HG03097 (cell line): ENCODE measurements around the gene HIC1.

Experiments used
- ATAC-seq: cut with Tn5 transposase; IDR thresholded peaks from one replicate; pipeline ENCODE4 v1.9.1; 2021; ENCODE audit not compliant: unreplicated experiment, low FRiP score

HIC1 gene

DNA sequence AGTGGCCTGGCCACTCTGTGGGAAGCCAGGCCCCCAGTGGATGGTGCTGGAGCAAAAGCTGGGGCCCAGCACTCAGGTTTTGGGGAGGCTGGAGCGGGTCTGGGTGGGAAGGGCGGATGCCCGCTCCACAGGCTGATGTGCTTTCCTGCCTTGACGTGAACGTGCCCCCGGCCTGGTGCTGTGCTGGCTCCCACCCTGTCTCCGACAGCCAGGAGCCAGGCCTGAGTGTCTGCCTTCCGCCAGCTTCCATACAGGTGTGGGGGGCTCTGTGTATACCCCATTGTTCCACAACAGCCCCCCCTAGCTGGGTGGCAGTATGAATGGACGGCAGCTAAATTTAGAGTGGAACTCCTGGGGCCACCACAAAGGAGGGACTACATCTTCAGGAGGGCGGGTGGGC, 20.0 kb downstream of the HIC1 start:
- no peak for ATAC-seq

DNA sequence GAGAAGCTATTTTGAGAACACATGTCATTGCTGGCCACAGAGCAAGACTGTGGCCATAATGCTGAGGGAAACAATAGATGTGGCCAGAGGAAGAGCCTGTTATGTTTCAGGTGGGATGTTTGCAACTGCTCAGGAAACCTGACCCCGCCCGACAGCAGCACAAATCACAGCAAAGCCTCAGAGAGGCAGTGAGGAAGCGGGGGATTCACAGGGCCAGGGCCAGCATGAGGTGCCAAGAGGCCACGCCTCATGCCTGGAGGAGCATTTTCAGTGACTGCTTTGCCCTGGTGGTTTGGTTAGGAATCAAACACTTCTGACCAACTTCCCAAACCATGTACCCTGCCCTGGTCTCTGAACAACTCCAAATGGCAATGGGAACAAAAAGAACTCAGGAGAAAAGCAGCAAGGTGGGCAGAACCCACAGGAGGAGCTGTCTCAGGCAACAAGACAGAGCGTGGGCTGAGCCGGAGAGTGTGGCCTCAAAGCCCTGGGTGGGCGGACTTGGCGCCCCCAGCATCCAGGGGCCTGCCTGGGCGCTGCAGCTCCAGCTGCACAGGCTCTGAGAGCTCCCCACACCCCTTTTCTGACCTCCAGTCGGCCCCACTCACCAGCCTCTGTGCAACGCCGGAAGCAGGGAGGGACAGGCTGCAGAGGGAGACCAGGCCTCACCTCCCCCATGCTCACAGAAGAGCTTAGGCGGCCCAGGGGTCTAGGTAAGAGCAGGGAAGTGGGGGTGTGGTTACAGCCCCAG, 20.6 kb downstream of the HIC1 start:
- no peak for ATAC-seq

DNA sequence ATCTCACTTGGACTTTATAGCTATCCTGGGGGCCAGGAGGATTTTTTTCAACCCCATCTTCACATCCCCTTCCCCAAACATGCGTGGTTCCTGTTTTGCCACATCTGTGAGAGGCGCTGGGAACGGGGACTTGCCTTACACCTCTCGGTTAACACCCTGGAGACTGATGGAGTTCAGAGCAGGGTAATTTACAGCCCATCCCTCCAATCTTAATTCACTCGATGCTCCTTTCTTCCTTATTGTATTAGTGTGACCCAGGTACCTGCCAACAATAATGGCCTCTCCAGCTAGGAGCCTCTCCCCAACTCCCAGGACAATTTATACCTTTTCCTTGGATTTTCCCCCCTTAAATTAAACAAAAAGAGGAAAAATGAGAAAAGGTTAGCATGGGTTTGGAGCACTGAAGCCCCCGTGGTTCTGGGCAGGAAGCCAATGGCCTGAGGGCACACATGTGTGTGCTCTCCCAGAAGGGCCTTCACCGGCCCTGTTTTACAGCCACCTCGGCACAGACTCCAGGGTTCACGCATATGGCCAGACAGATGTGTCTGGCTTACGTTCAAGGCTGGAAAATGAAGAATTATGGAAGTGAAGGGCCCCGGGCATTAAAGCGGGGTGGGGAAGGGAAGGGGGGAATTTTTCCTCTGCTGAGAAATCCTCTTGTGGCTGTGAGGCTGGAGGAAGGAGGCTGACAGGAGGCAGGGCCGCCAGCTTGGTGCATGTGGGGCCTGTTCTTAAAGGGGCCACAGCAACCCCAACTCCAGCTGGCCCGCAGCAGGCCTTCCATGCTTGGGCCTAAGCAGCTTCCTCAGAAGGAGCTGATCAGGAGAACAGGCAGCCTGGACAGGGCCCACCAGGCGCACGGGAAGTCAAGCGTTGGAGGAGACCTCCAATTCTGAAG, 21.4 kb downstream of the HIC1 start:
- ATAC-seq = no peak

DNA sequence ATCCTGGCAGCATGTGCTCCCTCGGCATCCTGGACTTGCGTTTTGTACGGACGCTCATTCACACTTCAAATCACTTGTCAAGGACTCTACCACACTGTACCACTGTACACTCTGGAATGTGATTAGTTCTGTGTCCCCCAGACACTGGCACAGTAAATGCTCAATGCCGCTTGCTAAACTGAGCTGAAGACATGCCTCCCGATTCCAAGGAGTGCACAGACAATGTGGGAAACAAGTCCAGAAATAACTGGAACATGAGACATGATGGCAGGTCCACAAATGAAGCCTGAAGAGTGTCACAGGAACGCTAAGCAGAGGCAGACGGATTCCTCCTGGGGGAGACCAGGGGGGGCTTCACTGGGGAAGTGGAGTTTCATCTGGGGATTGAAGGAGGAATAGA, 22.1 kb downstream of the HIC1 start:
- no peak for ATAC-seq

DNA sequence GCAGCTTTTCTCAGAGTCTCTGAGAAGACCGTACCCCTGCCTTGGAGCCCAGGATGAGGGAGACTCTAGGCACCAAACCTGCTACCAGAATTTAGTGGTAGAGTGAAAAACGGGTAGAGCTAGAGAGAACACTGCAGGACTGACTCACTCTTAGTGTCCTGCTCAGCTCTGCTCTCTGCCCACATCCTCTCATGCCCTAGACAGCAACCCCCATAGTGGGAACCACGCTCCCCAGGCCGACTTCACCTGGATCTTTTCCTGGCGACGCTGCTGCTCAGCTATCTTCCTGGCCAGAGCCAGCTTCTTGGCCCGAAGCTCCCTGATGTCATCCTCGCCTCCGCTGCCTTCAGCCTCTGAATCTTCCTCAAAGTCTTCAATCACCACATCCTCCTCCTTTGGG, 26.7 kb downstream of the HIC1 start:
- no peak for ATAC-seq

DNA sequence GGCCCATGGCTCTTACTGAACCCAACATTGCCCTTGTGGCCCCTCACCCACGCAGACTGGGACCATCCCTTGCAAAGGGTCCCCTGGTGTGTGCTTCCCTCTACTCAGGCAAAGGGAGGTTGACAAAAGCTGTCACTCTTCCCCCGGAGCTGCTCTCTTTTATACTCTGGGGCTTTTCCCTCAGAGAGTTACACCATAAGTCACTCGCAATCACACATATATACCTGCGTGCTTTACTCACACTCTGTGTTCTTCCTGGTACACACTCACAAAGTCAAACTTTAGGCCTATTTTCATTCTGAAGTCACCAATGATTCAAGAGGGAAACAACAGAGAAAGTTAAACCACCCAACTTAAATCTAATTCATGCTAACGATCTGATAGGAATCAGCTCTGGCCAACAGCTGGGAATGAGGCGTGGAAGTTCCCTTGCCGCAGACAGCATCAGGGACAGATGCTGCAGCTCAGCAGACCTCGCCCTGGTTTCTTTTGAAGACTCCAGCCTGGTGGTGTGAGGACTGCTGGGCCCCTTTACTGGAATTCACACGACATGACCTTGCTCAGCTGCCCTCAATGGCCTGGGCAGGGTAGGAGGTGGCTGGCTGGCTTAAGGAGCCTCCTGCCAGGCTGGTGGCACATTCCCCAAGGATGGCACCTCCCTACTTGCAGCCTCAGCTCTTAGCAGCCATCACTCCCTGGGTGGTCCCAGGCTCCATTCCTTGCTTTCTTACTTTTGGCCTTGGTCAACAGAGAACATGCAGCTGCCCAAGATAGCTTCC, 27.3 kb downstream of the HIC1 start:
- ATAC-seq = no peak

DNA sequence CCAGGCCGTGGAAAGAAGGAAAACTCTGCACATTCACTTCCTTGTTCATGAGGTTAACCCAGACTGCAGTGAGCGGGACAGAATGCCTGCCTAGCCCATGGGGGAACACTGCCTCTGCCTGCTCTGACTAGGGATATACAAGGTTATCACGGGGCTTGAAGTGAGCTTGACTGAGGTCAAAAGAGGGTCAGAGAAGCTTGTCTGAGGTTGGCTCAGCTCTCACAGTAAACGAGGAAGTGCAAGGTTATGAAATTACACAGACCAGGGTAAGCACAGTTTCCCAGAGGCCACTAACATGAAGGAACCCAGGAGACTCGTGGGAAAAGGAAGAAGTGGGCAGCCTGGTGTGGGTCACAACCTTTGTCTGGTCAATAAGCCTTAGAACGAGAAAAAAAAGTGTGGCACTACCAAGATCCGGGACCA, 28.7 kb downstream of the HIC1 start:
- no peak for ATAC-seq

DNA sequence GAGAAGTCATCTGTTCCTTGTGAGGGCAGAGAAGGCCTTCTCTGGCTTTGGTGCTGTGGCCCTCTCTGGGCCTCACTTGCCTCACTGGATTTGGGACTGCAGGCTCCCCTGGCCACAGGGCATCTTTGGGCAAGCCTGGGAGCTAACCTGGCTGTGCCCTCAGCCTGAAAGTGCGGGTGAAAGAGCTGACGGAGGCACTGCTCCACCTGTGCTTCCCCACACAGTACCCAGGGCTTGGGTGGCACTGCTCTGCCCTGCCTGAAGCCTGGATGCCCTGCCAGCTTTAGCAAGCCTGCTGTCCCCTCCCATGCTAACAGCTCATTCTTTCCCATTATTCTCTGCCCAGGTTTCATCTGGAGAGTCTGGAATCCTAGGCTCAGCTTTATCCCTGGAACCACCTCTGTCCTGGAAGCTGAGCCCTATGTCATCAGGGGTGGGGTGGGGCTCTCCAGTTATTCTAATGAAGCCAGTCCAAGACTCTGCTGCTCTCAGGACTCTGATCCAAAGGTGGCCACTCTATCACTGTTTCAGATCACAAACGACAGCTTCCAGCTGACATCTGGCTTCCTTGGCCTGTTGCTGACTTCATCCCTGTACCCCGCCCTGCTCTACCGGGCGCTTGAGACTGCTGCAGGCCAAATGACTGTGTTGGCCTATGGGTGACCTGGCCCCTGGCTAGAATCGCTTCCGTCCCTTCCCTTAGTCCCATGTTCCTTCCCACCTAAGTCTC, 29.3 kb downstream of the HIC1 start:
- ATAC-seq = no peak

DNA sequence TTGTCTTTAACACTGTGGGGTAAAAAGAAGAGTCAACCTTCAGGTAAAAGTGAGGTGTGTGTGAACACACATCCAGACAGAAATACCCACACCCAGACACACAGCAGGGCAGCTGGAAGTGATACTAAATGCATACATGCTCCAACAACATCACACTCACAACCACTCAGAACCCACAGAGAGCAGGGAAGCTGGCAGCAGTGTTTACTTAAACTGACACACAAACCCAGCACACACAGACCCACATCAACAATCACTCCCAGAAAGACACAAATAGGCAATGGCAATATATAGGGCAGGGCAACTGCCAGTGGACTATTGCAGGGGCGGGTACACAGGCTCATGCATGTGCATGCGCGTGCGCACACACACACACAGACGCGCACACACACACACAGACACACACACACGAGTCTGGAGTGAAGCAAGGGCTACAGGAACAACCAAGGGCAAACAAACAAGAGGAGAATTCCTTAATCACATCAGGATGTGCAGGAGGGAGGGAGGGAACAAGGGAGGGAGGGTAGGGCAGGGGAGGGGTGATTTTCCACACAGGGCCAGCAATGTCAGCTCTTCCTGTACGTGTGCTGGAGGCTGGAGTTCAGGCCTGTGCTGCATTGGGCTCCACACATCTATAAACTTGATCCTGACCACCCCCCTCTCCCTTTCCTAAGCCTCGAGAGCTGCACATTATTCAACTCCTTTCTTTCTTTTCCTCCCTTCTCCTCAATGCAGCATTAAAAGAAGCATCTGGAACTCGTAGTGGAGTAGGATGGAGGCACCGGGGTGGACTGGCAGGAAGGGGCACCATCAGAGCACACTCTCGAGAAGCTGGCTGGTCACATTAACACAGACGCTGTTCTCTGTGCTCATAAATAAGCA, 30.1 kb downstream of the HIC1 start:
- ATAC-seq = no peak

DNA sequence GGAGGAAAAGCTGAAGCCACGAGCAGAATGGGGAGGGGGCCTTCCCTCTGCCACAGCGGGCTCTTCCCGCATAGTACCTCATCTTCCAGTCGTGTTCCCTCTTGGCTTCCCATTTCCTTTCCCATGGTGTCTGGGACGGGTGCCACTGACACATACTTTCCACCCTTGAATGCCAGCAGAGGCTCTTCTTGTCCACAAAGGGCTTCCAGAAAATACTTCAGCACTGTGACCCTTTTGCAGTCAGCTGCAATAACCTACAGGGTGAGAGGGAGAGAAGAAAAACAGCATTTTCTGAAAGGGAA, 30.7 kb downstream of the HIC1 start:
- no peak for ATAC-seq

DNA sequence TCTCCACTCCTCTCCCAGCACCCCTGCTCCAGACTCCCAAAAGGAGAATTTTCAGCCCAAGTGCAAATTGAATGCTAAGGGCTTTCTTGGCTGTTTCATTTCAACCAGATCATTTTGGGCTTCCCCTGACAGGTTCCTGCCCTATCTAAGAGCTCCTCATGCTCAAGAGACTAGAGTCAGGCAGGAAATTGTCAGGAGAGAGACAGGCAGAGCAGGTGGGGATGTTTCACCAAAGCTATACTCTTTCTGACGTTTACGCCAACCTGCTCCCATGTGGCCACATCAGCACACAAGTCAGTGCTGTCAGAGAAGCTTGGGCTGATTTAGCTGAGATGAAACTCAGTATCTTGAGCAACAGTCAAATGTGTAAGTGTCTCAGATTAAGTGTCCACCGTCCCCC, 31.4 kb downstream of the HIC1 start:
- no peak for ATAC-seq

DNA sequence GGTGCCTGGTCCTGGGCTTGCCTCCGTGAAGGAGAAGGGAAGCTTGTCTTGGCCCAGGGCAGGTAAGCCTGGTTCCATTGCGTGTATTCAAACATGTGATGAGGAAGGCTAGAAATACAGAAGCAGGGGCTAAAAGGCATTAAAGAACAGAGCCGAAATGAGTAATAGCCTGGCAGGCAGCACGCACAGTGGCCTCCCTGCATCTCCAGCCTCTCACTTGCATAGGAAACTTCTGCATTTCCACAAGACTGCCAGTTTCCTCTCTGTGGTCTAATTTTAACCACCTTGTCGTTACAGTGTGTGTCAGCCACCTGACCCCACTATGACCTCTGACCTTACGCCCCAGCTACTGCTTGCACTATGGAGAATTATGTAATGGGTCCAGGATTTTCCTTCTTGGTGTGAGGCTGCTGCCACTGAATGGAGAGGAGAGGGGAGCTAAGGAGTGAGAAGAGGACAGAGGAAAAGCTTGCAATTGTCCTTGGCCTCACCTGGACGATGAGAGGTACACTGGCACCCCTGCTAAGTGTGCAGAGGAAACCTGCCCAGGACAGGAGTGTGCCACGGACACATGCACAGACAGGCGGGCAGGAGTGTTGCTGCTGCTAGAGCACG, 32.8 kb downstream of the HIC1 start:
- peak; percentile 47 for ATAC-seq

DNA sequence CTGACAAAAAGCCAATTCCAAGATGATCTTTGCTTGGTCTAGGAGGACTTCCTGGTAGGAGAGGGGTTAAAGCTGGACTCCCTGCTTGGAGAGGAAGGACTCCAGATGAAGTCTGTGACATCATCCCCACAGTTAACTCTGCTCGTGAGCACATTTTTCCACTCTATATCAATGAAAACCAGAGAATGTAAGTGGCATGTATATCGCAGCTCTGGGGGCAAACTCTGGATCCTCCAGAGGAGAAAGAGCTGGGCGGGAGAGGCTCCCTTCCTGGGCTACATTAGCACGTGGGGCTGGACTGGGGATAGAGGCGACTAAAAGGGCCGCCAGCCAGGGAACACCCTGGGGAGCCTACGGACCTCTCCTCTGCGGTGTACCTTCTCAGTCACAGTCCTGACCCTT, 34.1 kb downstream of the HIC1 start:
- peak; percentile 13 for ATAC-seq

DNA sequence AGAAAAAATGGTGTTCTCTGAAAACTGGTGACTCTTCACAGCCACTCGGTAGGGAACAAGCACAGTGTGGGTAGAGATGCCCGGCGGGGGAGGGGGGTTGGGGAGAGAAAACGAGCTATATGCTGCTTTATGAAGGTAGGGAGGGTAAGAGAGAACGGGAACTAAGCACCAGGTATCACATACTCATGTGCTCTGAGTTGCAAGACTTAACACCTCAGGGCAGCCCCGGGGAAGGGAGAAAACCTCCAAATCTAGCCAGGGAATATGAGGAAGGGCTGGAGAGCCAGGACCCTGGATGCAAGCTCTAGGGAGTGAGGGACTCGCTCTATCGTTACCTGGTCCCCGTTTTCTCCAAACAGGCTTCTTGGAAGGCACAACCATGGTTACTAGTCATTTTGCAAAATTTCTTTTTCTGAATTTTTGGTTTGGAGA, 35.3 kb downstream of the HIC1 start:
- ATAC-seq = no peak

DNA sequence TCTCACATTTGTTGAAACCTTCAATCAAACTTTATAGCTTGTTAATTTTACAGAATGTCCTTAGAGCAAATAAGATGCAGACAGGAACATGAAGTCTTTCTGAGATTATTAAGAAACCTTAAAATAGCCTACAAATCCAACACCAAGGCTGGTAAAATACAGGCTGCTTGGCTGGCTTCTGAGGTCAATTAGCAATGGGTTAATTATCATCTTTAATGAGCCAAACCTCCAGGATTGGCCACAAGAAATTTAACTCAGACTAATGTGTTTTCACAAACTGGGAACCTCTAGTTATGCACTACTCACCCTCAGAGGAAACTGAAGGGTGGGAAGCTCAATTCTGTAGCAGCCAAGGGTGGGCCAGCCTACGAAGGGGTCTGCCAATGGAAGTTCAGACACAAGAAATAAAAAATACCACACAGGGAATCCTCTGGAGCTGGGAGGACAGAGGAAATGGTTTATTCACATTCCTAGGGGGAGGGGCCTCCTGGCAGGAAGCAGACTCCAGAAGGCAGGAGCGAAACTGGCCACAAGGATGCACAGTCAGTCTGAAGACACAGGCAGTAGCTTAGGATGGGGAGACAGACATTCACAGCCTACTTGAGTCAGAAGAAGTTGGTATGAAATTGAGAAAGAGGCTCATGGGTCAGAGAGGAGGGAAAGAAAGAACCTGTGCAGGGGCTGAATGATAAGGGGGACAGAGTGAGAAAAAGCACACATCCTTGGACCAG, 36.1 kb downstream of the HIC1 start:
- no peak for ATAC-seq

DNA sequence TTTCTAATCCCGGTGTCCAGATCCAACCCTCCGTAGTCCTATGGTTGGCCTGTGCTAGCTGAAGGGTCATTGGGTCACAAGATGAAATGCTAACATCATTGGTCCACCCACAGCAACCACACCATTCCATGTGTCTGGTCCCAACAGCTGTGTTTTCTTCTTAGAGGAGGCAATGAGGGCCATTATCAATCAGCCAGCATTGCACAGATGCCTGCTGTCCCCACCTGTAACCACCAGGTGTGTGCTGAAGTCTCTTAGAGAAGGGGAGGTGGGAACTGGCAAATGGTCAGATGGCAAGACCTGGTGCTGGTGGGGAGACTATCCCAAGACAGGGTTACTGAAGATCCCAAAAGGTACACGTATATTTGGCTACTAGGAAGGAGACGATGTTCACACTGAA, 37.4 kb downstream of the HIC1 start:
- no peak for ATAC-seq

DNA sequence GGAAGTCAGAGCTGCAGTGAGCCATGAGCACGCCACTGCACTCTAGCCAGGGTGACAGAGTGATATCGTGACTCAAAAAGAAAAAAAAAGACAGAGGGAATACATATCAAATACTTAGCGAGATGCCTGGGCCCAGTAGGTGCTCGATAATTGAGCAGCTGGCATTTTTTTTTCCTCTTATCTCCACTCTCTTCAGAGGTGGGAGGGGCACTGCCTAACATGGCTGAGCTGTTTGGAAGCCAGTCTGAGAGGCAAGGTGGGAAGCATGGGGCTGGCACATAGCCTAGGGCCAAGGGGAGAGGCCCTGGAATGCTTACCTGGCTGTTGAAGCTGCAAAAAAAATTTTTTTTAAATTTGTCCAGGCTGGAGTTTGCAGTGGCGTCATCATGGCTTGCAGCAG, 38.4 kb downstream of the HIC1 start:
- ATAC-seq = no peak

DNA sequence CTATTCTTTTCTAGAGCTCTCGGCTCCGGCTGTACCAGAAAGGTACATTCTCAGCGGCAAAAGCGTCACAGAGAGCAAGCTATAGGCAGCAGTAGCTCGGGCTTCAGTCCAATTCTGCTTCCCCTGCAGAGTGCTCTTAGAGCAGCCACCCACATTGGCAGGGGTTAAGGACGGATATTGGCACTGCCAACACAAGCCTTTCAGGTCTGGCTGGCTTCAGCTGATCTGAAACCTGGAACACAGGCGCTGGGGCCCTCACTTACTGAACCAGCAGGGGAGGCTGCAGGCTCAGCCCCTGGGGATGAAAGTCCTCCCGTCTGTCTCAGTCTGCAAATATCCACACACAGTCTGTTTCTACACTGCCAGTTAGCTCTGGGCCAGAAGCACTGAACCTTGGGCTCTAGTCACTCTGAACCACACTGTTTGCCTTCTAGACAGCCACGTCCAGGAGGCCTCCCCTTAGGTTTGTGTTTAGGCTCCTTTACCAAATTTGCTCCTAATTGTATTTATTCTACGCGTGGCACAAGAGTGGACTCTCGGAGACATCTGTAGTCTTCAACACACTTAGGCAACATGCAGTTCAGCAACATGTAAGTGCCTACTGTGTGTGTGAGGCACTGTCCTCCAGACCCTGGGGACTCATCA, 40.1 kb downstream of the HIC1 start:
- no peak for ATAC-seq
